ENCODE results near the gene IL1R2.

The IL1R2 gene

DNA sequence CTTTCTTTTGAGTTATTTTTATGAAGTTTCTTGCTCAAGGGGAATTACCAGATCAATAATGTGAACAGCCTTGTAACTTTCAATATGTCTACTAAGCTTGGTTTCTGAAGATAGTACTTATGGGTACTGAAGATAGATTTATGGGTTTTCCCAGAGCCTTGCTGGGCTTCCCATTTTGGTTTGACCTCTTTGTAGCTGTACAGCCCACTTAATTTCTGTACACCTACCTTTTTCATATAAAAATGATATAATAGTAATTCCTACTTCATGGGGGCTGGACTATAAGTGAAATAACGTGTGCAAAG lies 22.2 kb downstream of the IL1R2 start:
- Mint-ChIP-seq H3K27ac (no peak overlapping the region), H3K4me1 (ENCODE audit: low read depth) (no peaks in the 10 kb centered on the region), H3K9me3 (peaks cover 11% of the 10 kb centered on the region), H3K36me3 (ENCODE audit: low read depth) (peaks cover 4% of the 10 kb centered on the region), H3K27me3 (ENCODE audit: low read depth) (no peaks in the 10 kb centered on the region), H3K4me3 (no peak overlapping the region)

DNA sequence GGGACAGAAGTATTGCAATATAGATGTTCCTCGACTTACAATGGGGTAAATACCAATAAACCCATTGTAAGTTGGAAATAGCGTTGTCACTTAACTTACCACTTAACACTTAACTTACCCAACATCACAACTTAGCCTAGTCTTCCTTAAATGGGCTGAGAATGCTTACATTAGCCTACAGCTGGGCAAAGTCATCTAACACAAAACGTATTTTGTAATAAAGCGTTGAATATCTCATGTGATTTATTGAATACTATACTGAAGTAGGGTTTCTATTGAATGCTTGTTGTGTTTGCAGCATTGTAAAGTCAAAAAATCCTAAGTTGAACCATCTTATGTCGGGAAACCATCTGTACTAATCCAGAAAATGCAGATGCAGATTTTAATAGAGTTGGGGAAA lies 23.6 kb downstream of the IL1R2 start:
- peaks cover 5% of the 10 kb centered on the region for H3K27me3 Mint-ChIP-seq (ENCODE audit: low read depth)
- H3K36me3 Mint-ChIP-seq (ENCODE audit: low read depth) = peaks cover 4% of the 10 kb centered on the region
- H3K4me3 Mint-ChIP-seq = no peak overlapping the region
- H3K4me1 Mint-ChIP-seq (ENCODE audit: low read depth) = peaks cover 3% of the 10 kb centered on the region
- H3K9me3 Mint-ChIP-seq = peaks cover 11% of the 10 kb centered on the region
- H3K27ac Mint-ChIP-seq = no peak overlapping the region

DNA sequence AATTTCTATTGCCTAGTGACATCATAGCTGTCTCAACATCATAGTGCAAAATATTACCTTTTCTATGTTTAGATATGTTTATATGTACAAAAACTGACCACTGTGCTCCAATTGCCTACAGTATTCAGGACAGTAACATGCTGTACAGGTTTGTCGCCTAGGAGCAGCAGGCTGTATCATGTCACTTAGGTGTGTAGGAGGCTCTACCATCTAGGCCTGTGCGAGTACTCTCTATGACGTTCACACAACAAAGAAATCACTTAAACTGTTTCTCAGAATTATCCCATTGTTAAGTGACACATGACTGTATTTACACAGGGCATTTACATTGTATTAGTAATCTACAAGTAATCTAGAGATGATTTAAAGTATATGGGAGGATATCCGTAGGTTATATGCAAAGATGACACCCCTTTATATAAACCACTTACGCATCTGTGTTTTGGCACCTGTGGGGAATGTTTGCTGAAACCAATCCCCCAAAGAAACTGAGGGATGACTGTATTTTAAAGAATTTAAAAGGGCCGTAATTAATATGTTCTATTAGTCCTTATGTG lies 24.7 kb downstream of the IL1R2 start:
- H3K36me3 Mint-ChIP-seq (ENCODE audit: low read depth) = peaks cover 4% of the 10 kb centered on the region
- H3K27me3 Mint-ChIP-seq (ENCODE audit: low read depth) = peaks cover 7% of the 10 kb centered on the region
- H3K27ac Mint-ChIP-seq = no peak overlapping the region
- H3K4me1 Mint-ChIP-seq (ENCODE audit: low read depth) = peaks cover 9% of the 10 kb centered on the region
- no peak overlapping the region for H3K4me3 Mint-ChIP-seq
- peaks cover 11% of the 10 kb centered on the region for H3K9me3 Mint-ChIP-seq

DNA sequence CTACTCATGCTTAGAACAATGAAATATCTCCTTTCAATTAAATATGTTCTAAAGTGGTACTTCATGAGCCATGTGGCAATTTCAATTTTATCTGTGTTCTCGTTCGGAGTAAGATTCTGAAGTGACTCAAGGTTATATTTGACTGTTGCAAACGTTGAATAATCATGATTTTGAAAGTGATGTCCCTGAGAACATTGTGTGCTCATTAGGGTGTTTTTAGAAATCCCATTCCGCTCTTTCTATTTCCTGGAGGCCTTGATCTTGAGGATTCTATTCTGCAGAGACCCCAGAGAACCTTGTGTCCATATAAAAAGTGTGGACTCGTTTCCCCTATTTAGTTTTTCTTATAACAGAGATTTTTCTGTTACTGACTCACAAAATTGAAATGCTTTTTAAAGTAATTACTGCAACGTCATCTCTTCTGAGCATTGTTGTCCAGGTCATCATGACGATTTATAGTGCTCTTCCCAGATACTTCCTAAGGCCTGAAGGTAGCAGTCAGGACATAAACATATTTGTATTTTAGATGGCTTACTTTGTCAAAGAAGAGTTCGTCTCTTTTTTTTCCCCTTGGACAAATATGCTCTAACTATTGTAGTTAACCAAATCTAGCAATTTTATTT lies 27.2 kb downstream of the IL1R2 start:
- Mint-ChIP-seq H3K27ac (peak overlapping the region; percentile 15), H3K4me3 (no peak overlapping the region), H3K27me3 (ENCODE audit: low read depth) (peaks cover 7% of the 10 kb centered on the region), H3K9me3 (no peaks in the 10 kb centered on the region), H3K36me3 (ENCODE audit: low read depth) (no peaks in the 10 kb centered on the region), H3K4me1 (ENCODE audit: low read depth) (peaks cover 11% of the 10 kb centered on the region)

DNA sequence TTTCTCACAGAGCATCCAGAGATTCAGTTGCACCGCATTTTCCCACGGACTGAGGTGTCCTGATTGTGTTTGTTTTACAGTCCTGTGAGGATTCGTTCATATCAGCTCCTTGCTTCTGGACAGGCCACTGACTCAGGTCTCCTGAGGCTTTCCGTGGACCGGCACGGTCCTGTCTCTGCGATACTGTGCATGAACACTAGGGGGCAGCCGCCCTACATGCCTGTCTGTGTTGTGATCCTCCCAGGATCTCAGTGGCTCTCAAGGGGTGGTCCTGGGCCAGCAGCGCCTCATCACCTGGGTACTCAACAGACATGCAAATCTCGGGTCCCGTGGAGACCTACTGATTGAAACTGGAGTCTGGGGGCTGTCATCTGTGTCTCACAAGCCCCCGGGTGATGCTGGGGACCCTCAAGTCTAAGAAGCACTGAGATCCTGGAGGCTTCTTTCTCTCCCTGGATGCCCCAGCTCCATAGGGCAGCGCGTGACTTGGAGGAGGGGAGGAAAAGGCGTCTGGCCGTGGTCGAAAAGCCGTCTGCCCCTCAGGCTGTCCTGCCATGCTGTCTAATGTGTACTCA lies 28.9 kb downstream of the IL1R2 start:
- Mint-ChIP-seq H3K36me3 (ENCODE audit: low read depth) (no peaks in the 10 kb centered on the region), H3K27me3 (ENCODE audit: low read depth) (peaks cover 7% of the 10 kb centered on the region), H3K9me3 (no peaks in the 10 kb centered on the region), H3K4me3 (no peak overlapping the region), H3K27ac (no peak overlapping the region), H3K4me1 (ENCODE audit: low read depth) (peaks cover 11% of the 10 kb centered on the region)

DNA sequence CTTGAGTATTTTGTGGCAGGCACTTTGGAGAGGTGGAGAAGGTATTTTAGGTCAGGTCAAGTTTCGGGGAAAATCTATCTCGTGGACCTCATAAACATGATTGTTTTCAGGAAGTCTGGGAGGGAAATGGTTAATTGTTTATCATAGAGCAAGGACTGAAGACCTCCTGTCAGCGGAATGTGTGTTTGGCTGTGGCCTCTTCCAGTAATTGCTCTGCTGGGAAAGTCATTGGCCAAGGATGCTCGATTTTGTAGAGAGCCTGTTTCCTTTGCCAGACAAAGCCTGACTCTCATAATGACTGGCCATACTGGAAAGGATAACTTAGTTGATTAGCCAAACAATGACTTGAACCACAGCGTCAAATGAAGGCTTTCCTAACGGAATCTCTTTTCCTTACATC lies 30.0 kb downstream of the IL1R2 start:
- H3K4me1 Mint-ChIP-seq (ENCODE audit: low read depth) = peaks cover 11% of the 10 kb centered on the region
- no peaks in the 10 kb centered on the region for H3K9me3 Mint-ChIP-seq
- H3K27ac Mint-ChIP-seq = no peak overlapping the region

DNA sequence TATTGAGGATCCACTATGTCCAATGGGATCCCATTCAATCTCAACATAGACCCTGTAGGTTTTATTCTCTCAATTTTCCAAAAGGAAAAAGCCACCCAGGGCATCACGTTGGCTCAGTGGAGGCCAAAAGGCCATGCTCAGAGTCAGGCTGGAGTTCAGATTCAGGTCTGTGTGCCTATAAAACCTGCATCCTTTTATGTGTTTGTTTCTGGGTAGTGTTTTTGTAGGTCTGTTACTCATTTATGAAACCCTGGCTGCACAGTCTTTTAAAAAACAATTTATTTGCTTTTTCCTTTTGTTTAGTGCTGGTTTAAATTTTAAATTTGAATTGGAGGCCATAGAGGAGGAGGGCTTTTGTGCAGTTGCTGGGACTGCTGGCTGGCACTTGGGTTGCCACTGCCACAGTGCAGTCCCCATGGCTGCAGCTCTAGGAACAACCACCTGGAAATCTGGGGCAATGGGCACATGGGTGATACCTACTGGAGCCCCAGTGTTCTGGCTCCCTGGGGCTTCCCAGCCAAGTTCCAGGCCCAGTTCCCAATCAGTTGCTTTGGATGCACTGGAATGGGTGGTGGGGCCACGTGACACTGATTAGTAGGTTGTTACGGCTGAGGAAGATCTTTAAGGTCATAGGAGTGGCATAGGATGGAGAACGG lies 31.3 kb downstream of the IL1R2 start:
- Mint-ChIP-seq H3K4me1 (ENCODE audit: low read depth) (peaks cover 11% of the 10 kb centered on the region), H3K4me3 (no peak overlapping the region), H3K36me3 (ENCODE audit: low read depth) (no peaks in the 10 kb centered on the region), H3K27ac (no peak overlapping the region), H3K27me3 (ENCODE audit: low read depth) (peaks cover 7% of the 10 kb centered on the region), H3K9me3 (no peaks in the 10 kb centered on the region)

More for the DNA sequence above, 30.0 kb downstream of the IL1R2 start:
- Mint-ChIP-seq H3K36me3 (ENCODE audit: low read depth) (no peaks in the 10 kb centered on the region), H3K27me3 (ENCODE audit: low read depth) (peaks cover 7% of the 10 kb centered on the region), H3K4me3 (no peak overlapping the region)

DNA sequence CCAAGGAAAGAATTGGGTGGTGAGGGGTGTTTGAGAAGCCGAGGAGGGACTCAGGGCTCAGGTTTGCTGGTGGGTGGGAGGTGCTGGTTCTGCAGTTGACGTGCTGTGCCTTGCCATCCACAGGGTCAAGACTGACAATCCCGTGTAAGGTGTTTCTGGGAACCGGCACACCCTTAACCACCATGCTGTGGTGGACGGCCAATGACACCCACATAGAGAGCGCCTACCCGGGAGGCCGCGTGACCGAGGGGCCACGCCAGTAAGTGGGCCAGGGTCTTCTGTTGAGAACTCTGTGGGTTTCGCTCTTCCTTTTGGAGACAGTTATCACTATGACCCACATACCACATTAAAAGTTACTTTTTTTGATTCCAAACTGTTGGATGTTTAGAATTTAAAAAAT lies 32.6 kb downstream of the IL1R2 start:
- H3K9me3 Mint-ChIP-seq = no peaks in the 10 kb centered on the region
- peaks cover 21% of the 10 kb centered on the region for H3K4me1 Mint-ChIP-seq (ENCODE audit: low read depth)
- H3K27me3 Mint-ChIP-seq (ENCODE audit: low read depth) = peaks cover 7% of the 10 kb centered on the region
- no peak overlapping the region for H3K27ac Mint-ChIP-seq
- no peak overlapping the region for H3K4me3 Mint-ChIP-seq
- no peaks in the 10 kb centered on the region for H3K36me3 Mint-ChIP-seq (ENCODE audit: low read depth)

DNA sequence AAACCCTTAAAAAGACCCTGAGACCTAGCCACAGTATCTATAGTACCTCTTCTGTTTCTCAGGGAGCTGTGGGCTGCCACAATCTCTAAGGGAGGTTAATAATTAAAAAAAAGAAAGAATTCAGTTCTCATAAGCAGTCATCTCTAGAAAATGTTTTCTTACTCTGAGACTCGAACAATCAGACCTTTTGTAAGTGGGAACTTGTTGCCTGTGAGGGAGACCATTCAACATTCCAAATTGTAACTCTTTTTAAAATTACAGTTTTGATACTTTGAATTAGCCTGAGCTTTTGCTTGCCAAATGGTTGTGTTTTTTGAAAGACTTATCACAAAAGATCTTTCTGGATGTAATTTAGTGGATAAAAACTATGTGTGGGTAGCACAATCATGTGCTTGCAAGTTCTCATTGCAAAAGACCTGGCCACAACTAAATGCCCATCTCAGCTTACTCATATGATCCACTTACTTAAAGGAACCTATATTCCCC lies 33.3 kb downstream of the IL1R2 start:
- H3K27me3 Mint-ChIP-seq (ENCODE audit: low read depth) = peaks cover 2% of the 10 kb centered on the region
- H3K4me1 Mint-ChIP-seq (ENCODE audit: low read depth) = peaks cover 20% of the 10 kb centered on the region
- no peak overlapping the region for H3K4me3 Mint-ChIP-seq
- no peaks in the 10 kb centered on the region for H3K9me3 Mint-ChIP-seq
- H3K27ac Mint-ChIP-seq = no peak overlapping the region
- H3K36me3 Mint-ChIP-seq (ENCODE audit: low read depth) = no peaks in the 10 kb centered on the region

DNA sequence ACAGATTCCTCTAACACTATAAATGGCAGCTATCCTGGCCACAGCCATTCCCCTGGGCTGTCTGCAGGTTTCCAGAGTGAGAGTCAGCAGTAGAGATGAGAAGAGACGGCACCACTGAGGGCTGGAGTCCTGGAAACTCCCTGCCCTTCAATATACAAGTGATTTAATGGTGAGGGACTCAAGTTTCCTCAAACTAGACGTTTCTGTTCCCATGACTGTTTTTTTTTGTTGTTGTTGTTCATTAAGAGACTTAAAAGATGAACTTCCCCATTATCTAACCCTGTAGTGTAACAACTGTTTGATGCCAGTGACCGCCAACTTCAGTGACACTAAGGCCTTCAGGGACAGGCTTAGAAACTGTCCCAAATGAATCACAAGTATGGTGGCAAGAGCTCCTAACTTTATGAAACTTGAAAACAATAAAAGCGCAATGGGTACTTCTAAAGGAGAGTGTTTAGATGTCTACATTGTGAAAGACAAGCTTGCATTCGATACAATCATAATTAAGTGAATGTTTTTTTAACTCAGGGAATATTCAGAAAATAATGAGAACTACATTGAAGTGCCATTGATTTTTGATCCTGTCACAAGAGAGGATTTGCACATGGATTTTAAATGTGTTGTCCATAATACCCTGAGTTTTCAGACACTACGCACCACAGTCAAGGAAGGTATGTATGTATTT lies 34.0 kb downstream of the IL1R2 start:
- Mint-ChIP-seq H3K27me3 (ENCODE audit: low read depth) (no peaks in the 10 kb centered on the region), H3K27ac (no peak overlapping the region), H3K4me1 (ENCODE audit: low read depth) (peaks cover 15% of the 10 kb centered on the region), H3K9me3 (no peaks in the 10 kb centered on the region), H3K36me3 (ENCODE audit: low read depth) (no peaks in the 10 kb centered on the region), H3K4me3 (no peak overlapping the region)

DNA sequence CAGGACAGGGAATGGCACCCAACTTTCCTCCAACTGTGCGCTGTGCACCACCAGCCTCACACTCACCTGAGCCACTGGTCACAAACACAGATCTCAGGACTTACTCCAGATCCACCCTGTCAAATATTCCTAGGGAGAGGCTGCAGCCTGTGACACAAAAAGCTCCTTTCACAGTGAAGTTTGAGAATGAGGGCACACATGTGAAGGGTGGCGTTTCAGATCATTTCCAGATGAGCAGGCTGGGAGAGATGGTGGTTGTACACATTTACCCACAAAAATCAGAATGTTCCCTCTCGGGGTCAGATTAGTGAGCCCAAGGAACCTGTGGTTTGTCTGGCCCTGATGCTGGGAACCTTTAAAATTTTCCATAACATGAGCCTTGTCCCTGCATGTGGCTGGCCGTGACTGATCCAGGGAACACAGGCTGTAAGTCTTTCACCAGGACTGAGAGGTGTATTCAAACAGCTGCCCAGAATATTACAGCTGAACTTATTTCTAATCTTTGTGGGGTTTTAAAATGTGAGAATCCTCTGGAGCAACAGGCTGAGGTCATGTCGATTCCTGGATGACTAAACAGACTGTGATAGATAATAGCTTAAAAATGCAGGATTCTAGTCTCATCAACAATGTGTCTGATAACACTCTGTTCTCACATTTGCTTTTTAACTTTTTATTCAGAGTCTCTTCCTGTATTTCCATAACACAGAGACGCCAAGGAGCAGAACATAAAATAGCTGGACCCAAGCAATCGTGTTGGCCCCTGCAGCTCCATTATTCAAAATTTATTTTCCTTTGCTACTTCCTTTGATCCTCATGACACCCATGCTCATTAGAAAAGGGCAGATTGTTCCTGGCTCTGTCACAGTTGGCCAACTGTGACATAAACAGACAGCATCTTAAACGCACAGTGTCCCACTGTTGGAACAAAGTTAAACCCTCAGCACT lies 35.5 kb downstream of the IL1R2 start:
- no peaks in the 10 kb centered on the region for H3K36me3 Mint-ChIP-seq (ENCODE audit: low read depth)
- no peaks in the 10 kb centered on the region for H3K27me3 Mint-ChIP-seq (ENCODE audit: low read depth)
- no peaks in the 10 kb centered on the region for H3K9me3 Mint-ChIP-seq
- H3K4me1 Mint-ChIP-seq (ENCODE audit: low read depth) = peaks cover 14% of the 10 kb centered on the region
- no peak overlapping the region for H3K4me3 Mint-ChIP-seq
- H3K27ac Mint-ChIP-seq = no peak overlapping the region

DNA sequence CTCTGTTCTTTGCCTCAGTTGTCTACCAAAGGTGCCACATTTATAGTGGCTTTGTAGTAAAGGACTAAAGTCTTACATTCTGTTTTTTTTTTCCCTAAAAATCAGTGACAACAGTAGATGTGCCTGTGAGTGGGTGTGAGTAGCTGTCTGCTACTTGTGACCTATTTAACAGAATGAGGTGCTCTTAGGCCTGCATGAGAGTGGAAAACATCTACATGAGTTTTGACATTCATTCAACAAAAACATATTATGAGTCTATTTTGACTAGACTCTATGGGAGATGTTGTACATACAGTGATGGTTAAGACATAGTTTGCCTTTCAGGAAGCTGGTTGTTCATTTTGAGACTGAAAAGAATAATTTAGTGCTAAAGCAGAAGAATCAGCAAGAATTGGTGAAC lies 36.7 kb downstream of the IL1R2 start:
- H3K9me3 Mint-ChIP-seq = no peaks in the 10 kb centered on the region
- H3K27ac Mint-ChIP-seq = no peak overlapping the region
- peaks cover 24% of the 10 kb centered on the region for H3K4me1 Mint-ChIP-seq (ENCODE audit: low read depth)
- no peak overlapping the region for H3K4me3 Mint-ChIP-seq
- no peaks in the 10 kb centered on the region for H3K27me3 Mint-ChIP-seq (ENCODE audit: low read depth)
- H3K36me3 Mint-ChIP-seq (ENCODE audit: low read depth) = no peaks in the 10 kb centered on the region

DNA sequence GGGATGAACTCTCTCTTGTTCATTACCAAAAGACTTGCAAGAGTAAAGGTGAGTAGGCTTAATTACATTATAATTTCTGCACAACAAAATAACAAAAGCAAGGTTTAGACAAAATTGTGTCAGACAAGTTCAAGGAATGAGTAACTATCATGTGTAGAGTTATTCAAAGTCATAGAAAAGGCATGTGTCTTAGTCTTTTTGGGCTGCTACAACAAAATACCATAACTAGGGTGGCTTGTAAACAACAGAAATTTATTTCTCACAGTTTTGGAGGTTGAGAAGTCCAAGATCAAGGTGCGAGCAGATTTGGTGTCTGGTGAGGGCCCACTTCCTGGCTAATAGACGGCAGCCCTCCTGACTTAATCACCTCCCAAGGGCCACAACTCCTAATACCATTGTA lies 37.6 kb downstream of the IL1R2 start:
- Mint-ChIP-seq H3K27me3 (ENCODE audit: low read depth) (no peaks in the 10 kb centered on the region), H3K4me3 (no peak overlapping the region), H3K4me1 (ENCODE audit: low read depth) (peaks cover 32% of the 10 kb centered on the region), H3K9me3 (peaks cover under 1% of the 10 kb centered on the region), H3K36me3 (ENCODE audit: low read depth) (no peaks in the 10 kb centered on the region), H3K27ac (no peak overlapping the region)

DNA sequence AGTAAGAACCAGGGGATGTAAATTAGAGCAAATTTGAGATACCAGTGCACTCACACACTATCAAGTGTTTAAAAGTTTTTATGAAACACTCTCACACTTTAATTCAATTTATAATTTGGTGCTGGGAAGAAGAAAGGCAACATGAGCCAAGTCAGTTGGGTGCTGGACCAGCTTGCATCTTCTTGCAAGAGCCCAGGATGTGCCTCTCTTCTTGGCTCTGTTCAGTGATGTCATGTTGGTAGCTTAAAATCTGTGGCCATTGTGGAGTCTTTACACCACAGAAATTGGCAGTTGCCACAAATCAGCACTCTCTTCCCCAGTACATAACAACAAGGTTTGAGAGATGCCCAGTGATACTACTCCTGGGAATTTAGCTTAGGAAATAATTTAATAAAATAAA lies 38.2 kb downstream of the IL1R2 start:
- Mint-ChIP-seq H3K9me3 (peaks cover 5% of the 10 kb centered on the region), H3K27ac (no peak overlapping the region), H3K4me1 (ENCODE audit: low read depth) (peaks cover 37% of the 10 kb centered on the region), H3K36me3 (ENCODE audit: low read depth) (no peaks in the 10 kb centered on the region), H3K4me3 (no peak overlapping the region), H3K27me3 (ENCODE audit: low read depth) (no peaks in the 10 kb centered on the region)
